KG1 (cell line): ENCODE data around the gene NUF2.
"Not testable (repeated sequence)": the region's sequence is repeated elsewhere in the genome, so short reads cannot be mapped to it uniquely, and the experiment has no call there.

Source experiments
- DNase-seq: peaks from one replicate; lab custom pipeline; 2025; lab: John Stamatoyannopoulos, UW

Gene NUF2

GRCh38 chr1:163335216-163335615 lies 13.5 kb downstream of the NUF2 start:
- DNase-seq, result no peak

GRCh38 chr1:163337631-163338030 lies 15.9 kb downstream of the NUF2 start:
- no peak for DNase-seq

- DNase-seq, result no peak
Observed at GRCh38 chr1:163346326-163346870, 24.6 kb downstream of the NUF2 start.

GRCh38 chr1:163347106-163347505 lies 25.4 kb downstream of the NUF2 start:
- DNase-seq, result no peak

- DNase-seq, result no peak
Observed at GRCh38 chr1:163351912-163352311, 30.2 kb downstream of the NUF2 start.

GRCh38 chr1:163357378-163357777 lies 35.6 kb downstream of the NUF2 start:
- no peak for DNase-seq

- not testable (repeated sequence) for DNase-seq
Observed at GRCh38 chr1:163358172-163358571, 36.4 kb downstream of the NUF2 start.

- no peak for DNase-seq
Observed at GRCh38 chr1:163361123-163361934, 39.6 kb downstream of the NUF2 start.

GRCh38 chr1:163365186-163365585 lies 43.4 kb downstream of the NUF2 start:
- DNase-seq, result no peak

- no peak for DNase-seq
Observed at GRCh38 chr1:163366555-163366954, 44.8 kb downstream of the NUF2 start.

- no peak for DNase-seq
Observed at GRCh38 chr1:163367721-163368120, 46.0 kb downstream of the NUF2 start.

- DNase-seq, result no peak
Observed at GRCh38 chr1:163372576-163372975, 50.8 kb downstream of the NUF2 start.

- DNase-seq, result no peak
Observed at GRCh38 chr1:163378554-163378953, 56.8 kb downstream of the NUF2 start.

GRCh38 chr1:163379801-163380200 lies 58.0 kb downstream of the NUF2 start:
- DNase-seq, result no peak

GRCh38 chr1:163381487-163382184 lies 59.9 kb downstream of the NUF2 start:
- no peak for DNase-seq

- no peak for DNase-seq
Observed at GRCh38 chr1:163382395-163382794, 60.6 kb downstream of the NUF2 start.

GRCh38 chr1:163387146-163387545 lies 65.4 kb downstream of the NUF2 start:
- DNase-seq, result no peak

GRCh38 chr1:163388970-163389369 lies 67.2 kb downstream of the NUF2 start:
- DNase-seq, result no peak

GRCh38 chr1:163395790-163396189 lies 74.0 kb downstream of the NUF2 start:
- DNase-seq, result no peak

- no peak for DNase-seq
Observed at GRCh38 chr1:163397451-163398200, 75.9 kb downstream of the NUF2 start.

GRCh38 chr1:163399001-163399400 lies 77.2 kb downstream of the NUF2 start:
- no peak for DNase-seq

GRCh38 chr1:163399976-163400601 lies 78.3 kb downstream of the NUF2 start:
- DNase-seq, result no peak
